Fibroblast of lung (primary cell): ENCODE measurements around the gene CYLD. TPM values are rescaled to one million over a fixed set of nuclear protein-coding genes. Genes with fewer than 3 reads are reported as not detected.

Source experiments
- DNase-seq, 2 donors: peaks; one replicate each; pipeline versions ENCODE4 v3.0.0 to v3.0.0-alpha.2; 2010; ENCODE audit warnings: low read depth in 2 of 2
- H2AFZ ChIP-seq: 2 replicates; pipeline ENCODE4 v1.5.1; 2012; ENCODE audit warnings: low read length, control low read depth, inconsistent platforms
- H3K27ac ChIP-seq: 2 replicates; pipeline ENCODE4 v1.5.1; 2011; ENCODE audit warnings: low read length, control low read depth; ENCODE audit not compliant: insufficient read depth
- H3K27me3 ChIP-seq: 2 replicates; pipeline ENCODE4 v1.5.1; 2011; ENCODE audit warnings: mild to moderate bottlenecking, low read length; ENCODE audit not compliant: control insufficient read depth, insufficient read depth
- H3K36me3 ChIP-seq: 2 replicates; pipeline ENCODE4 v1.5.1; 2011; ENCODE audit warnings: low read length; ENCODE audit not compliant: control insufficient read depth, insufficient read depth
- H3K4me1 ChIP-seq: 2 replicates; pipeline ENCODE4 v1.5.1; 2011; ENCODE audit warnings: low read length; ENCODE audit not compliant: control insufficient read depth, insufficient read depth; ENCODE audit errors: extremely low read depth
- H3K4me2 ChIP-seq: 2 replicates; pipeline ENCODE4 v1.5.1; 2011; ENCODE audit warnings: low read length, control low read depth; ENCODE audit not compliant: insufficient read depth; ENCODE audit errors: extremely low read depth
- H3K4me3 ChIP-seq, 4 experiments: fragments of 200-600 bp in 1 of 4; sonication (generic) in 1 of 4; replicated peaks in 1 of 4; 2 replicates each; pipeline ENCODE4 v1.5.1; 2011 to 2016; ENCODE audit warnings: low read length in 4 of 4, low read depth in 3 of 4, mild to moderate bottlenecking in 3 of 4, control low read depth in 2 of 4, inconsistent platforms in 1 of 4, mixed read lengths in 1 of 4; ENCODE audit not compliant: insufficient read depth in 1 of 4; ENCODE audit errors: control extremely low read depth in 1 of 4
- H3K79me2 ChIP-seq: 2 replicates; pipeline ENCODE4 v1.5.1; 2012; ENCODE audit warnings: mild to moderate bottlenecking, low read length, inconsistent platforms; ENCODE audit not compliant: control insufficient read depth, insufficient read depth
- H3K9ac ChIP-seq: 2 replicates; pipeline ENCODE4 v1.5.1; 2011; ENCODE audit warnings: mild to moderate bottlenecking, low read length, control low read depth; ENCODE audit not compliant: insufficient read depth
- H3K9me3 ChIP-seq: 2 replicates; pipeline ENCODE4 v1.5.1; 2012; ENCODE audit warnings: low read depth, low read length; ENCODE audit not compliant: control insufficient read depth, insufficient read depth
- H4K20me1 ChIP-seq: 2 replicates; pipeline ENCODE4 v1.5.1; 2011; ENCODE audit warnings: low read length; ENCODE audit not compliant: control insufficient read depth, insufficient read depth; ENCODE audit errors: extremely low read depth
- EZH2 ChIP-seq: IDR thresholded peaks from 2 replicates; pipeline ENCODE4 v1.5.1; 2012; ENCODE audit warnings: low read length, control low read depth, mild to moderate bottlenecking; ENCODE audit errors: missing control alignments
- polyA plus RNA-seq, 2 donors: library from polyadenylated mRNA; depleted of rRNA in 1 of 2; stranded (reverse) in 1 of 2; unstranded in 1 of 2; fragments of >200 nt; gene quantifications; 2 replicates each; pipeline ENCODE4 v1.2.1, GENCODE V29; 2011 to 2012; ENCODE audit warnings: missing spikeins in 1 of 2
- total RNA-seq: library from RNA; depleted of rRNA; stranded (reverse); fragments of >200 nt; gene quantifications from 2 replicates; pipeline ENCODE4 v1.2.1, GENCODE V29; 2014
- TF ChIP-seq, protein P1 (sequence below), 2 donors: IDR thresholded peaks in 1 of 2; conservative IDR thresholded peaks in 1 of 2; 1 replicate in 1 of 2; 2 replicates in 1 of 2; pipeline ENCODE4 v1.5.1; 2011 to 2012; ENCODE audit warnings: low read length in 2 of 2, control low read depth in 1 of 2, inconsistent platforms in 1 of 2, low read depth in 1 of 2, mild to moderate bottlenecking in 1 of 2

Gene CYLD
- total and polyA plus RNA-seq, 2 donors (not counting 1 experiment from before 2014, with no cell fraction given): 22.1 to 66.7 TPM

DNA sequence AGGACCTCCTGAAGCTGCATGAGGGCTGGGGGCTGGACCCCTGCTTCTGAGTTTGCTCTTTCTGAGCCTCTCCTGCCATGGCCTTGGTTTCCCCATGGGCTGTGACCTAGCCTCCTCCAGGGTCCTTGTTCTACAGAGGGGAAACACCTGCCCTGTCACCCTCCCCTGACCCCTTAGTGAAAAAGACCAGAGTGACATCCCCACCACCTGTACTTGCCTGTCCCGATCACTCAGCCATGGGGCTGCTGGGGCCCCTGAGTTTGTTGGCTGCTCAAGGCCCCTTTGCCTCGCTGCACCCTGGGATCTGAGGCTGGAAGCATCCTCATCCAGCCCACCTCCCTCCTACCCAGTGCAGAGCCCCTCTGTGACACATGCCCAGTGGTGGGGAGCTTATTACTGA lies 47.7 kb upstream of the CYLD start:
- Histone ChIP-seq H4K20me1 (no peaks in the 10 kb centered on the region), H3K4me3 (no peak overlapping the region), H3K27me3 (peaks cover 2% of the 10 kb centered on the region), H3K79me2 (no peaks in the 10 kb centered on the region), H3K4me1 (no peaks in the 10 kb centered on the region), H2AFZ (no peak overlapping the region), H3K4me2 (no peak overlapping the region), H3K36me3 (no peaks in the 10 kb centered on the region), H3K9me3 (no peaks in the 10 kb centered on the region), H3K9ac (no peak overlapping the region), H3K27ac (no peak overlapping the region)
- DNase-seq: no peak
- no peak for TF ChIP-seq EZH2
- TF ChIP-seq, protein P1, sequence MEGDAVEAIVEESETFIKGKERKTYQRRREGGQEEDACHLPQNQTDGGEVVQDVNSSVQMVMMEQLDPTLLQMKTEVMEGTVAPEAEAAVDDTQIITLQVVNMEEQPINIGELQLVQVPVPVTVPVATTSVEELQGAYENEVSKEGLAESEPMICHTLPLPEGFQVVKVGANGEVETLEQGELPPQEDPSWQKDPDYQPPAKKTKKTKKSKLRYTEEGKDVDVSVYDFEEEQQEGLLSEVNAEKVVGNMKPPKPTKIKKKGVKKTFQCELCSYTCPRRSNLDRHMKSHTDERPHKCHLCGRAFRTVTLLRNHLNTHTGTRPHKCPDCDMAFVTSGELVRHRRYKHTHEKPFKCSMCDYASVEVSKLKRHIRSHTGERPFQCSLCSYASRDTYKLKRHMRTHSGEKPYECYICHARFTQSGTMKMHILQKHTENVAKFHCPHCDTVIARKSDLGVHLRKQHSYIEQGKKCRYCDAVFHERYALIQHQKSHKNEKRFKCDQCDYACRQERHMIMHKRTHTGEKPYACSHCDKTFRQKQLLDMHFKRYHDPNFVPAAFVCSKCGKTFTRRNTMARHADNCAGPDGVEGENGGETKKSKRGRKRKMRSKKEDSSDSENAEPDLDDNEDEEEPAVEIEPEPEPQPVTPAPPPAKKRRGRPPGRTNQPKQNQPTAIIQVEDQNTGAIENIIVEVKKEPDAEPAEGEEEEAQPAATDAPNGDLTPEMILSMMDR (conservative IDR thresholded peaks at IDR 0.05 in 1 of 2, IDR thresholded peaks at IDR 0.05 in 1 of 2; ENCODE audit: low read depth in 1 of 2, low read length in 2 of 2): no peak

DNA sequence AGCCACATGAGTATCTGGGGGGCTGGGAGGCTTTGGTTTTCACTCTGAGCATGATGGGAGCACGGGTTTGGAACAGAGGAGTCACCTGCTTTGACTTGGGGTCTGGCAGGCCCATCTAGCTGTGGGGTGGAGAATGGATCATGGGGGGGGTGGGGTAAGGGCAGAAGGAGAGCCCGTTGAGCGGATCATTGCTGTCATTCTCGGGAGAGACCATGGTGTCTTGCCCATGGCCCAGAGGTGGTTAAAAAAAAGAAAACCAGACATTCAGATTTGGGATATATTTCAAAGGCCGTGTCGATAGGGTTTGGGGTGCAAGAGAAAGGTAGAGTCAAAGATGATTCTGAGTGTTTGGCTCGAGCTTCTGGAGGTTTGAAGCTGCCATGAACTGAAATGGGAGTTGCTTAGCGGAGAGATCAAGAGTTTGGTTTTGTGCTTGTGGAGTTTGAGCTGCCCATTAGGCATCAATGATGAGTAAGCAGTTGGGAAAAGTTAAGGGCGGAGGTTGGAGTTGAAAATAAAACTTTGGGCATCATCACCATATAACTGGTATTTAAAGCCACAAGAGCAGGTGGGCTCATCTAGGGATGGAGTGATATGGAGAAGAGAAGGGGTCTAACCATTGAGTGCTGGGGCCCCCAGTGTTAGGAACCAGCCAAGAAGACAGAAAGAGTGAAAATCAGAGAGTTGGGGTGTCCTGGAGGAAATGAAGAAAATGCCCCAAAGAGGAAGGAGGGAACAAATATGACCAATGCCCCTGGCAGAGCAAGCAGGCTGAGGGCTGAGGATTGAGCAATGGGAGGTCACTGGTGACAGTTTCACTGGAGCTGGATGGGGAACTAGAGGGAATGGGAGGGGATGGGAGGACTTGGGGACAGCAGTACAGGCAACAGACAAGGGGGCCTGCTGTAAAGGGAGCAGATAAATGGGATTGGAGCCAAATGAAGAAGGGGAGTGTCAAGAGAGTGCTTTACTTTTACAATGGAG lies 46.6 kb upstream of the CYLD start:
- H4K20me1 ChIP-seq: no peaks in the 10 kb centered on the region
- no peak for DNase-seq

DNA sequence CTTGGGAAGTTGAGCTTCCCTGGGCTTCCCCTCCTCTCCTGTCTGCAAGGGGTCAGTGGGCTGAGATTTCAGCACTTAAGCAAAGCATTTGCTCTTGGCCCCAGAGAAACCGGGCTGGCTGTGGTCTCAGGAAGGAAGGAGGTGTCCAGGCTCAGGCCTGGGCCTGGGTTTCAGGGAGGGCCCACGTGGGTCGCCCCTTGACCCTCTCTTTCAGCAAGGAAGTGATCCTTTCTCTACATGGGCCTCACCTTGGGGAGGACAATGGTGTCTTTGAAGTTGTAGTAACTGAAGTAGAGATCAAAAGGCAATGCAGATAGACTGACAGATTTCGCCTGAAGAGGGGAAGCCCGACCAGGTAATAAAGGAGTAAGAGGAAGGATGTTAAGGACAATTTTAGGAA lies 45.8 kb upstream of the CYLD start:
- TF ChIP-seq EZH2: no peak
- TF ChIP-seq, protein P1 (conservative IDR thresholded peaks at IDR 0.05 in 1 of 2, IDR thresholded peaks at IDR 0.05 in 1 of 2; ENCODE audit: low read depth in 1 of 2, low read length in 2 of 2): no peak
- Histone ChIP-seq H3K36me3 (no peaks in the 10 kb centered on the region), H3K9me3 (no peaks in the 10 kb centered on the region), H3K9ac (no peak overlapping the region), H3K4me3 (no peak overlapping the region), H2AFZ (no peak overlapping the region), H3K27ac (no peak overlapping the region), H4K20me1 (no peaks in the 10 kb centered on the region), H3K4me2 (no peak overlapping the region), H3K79me2 (no peaks in the 10 kb centered on the region), H3K4me1 (no peaks in the 10 kb centered on the region), H3K27me3 (peaks cover 2% of the 10 kb centered on the region)
- DNase-seq: no peak

More for the DNA sequence above, 46.6 kb upstream of the CYLD start:
- Histone ChIP-seq H3K27me3 (peaks cover 2% of the 10 kb centered on the region), H3K27ac (no peak overlapping the region), H3K79me2 (no peaks in the 10 kb centered on the region), H3K4me3 (no peak overlapping the region), H3K9ac (no peak overlapping the region), H3K4me2 (no peak overlapping the region), H3K4me1 (no peaks in the 10 kb centered on the region), H3K9me3 (no peaks in the 10 kb centered on the region), H2AFZ (no peak overlapping the region), H3K36me3 (no peaks in the 10 kb centered on the region)
- TF ChIP-seq, protein P1 (conservative IDR thresholded peaks at IDR 0.05 in 1 of 2, IDR thresholded peaks at IDR 0.05 in 1 of 2; ENCODE audit: low read depth in 1 of 2, low read length in 2 of 2): no peak
- TF ChIP-seq EZH2: no peak
